HEK293T (cell line): Measurements from ENCODE around the gene FAM120B.
"Not testable (repeated sequence)": the region's sequence is repeated elsewhere in the genome, so short reads cannot be mapped to it uniquely, and the experiment has no call there.

Experiments
- CTCF ChIA-PET: fragments of 350-600 bp; formaldehyde crosslinking; extraction: SDS; loops from one replicate; lab custom pipeline; 2021; ENCODE audit warnings: antibody characterized with exemption, inconsistent platforms; lab: Yijun Ruan, JAX
- POLR2A ChIA-PET: fragments of 350-600 bp; formaldehyde crosslinking; extraction: SDS; loops from one replicate; lab custom pipeline; 2020; ENCODE audit warnings: antibody characterized with exemption, inconsistent platforms; lab: Yijun Ruan, JAX
- DNase-seq: peaks from one replicate; pipeline ENCODE4 v3.0.0; 2012; ENCODE audit warnings: mixed read lengths; ENCODE audit errors: extremely low spot score
- ARNT ChIP-seq: fragments of 450-650 bp; IDR thresholded peaks from 2 replicates; pipeline ENCODE4 v1.6.1; 2017; ENCODE audit warnings: mild to moderate bottlenecking
- BHLHE40 ChIP-seq: fragments of 450-650 bp; IDR thresholded peaks from 2 replicates; pipeline ENCODE4 v1.6.1; 2016; ENCODE audit warnings: mild to moderate bottlenecking, moderate library complexity, borderline replicate concordance
- CTBP1 ChIP-seq: fragments of 450-650 bp; IDR thresholded peaks from 2 replicates; pipeline ENCODE4 v1.6.1; 2016; ENCODE audit warnings: borderline replicate concordance
- ELF4 ChIP-seq: fragments of 450-650 bp; IDR thresholded peaks from 2 replicates; pipeline ENCODE4 v1.6.1; 2017; ENCODE audit warnings: antibody characterized with exemption
- FOXA1 ChIP-seq: fragments of 450-650 bp; IDR thresholded peaks from 2 replicates; pipeline ENCODE4 v1.6.1; 2016; ENCODE audit warnings: mild to moderate bottlenecking
- FOXK2 ChIP-seq: fragments of 450-650 bp; IDR thresholded peaks from 2 replicates; pipeline ENCODE4 v1.6.1; 2016; ENCODE audit warnings: mild to moderate bottlenecking
- FOXM1 ChIP-seq: fragments of 450-650 bp; IDR thresholded peaks from 2 replicates; pipeline ENCODE4 v1.6.1; 2017; ENCODE audit warnings: mild to moderate bottlenecking, borderline replicate concordance
- HDGF ChIP-seq: fragments of 450-650 bp; IDR thresholded peaks from 2 replicates; pipeline ENCODE4 v1.6.1; 2017; ENCODE audit warnings: antibody characterized with exemption, borderline replicate concordance
- L3MBTL2 ChIP-seq: fragments of 450-650 bp; conservative IDR thresholded peaks from 2 replicates; pipeline ENCODE4 v1.6.1; 2016; ENCODE audit warnings: mild to moderate bottlenecking
- LEF1 ChIP-seq: fragments of 450-650 bp; IDR thresholded peaks from 2 replicates; pipeline ENCODE4 v1.6.1; 2017; ENCODE audit warnings: mild to moderate bottlenecking, borderline replicate concordance
- NFRKB ChIP-seq: fragments of 450-650 bp; IDR thresholded peaks from 2 replicates; pipeline ENCODE4 v1.6.1; 2016; ENCODE audit warnings: mild to moderate bottlenecking, moderate library complexity
- SP1 ChIP-seq: fragments of 450-650 bp; IDR thresholded peaks from 2 replicates; pipeline ENCODE4 v1.6.1; 2017
- SUZ12 ChIP-seq: fragments of 450-650 bp; IDR thresholded peaks from 2 replicates; pipeline ENCODE4 v1.6.1; 2016; ENCODE audit warnings: mild to moderate bottlenecking
- TARDBP ChIP-seq: fragments of 450-650 bp; IDR thresholded peaks from 2 replicates; pipeline ENCODE4 v1.6.1; 2016
- ZNF384 ChIP-seq: fragments of 450-650 bp; IDR thresholded peaks from 2 replicates; pipeline ENCODE4 v1.6.1; 2016
- TF ChIP-seq, protein P1 (sequence below): fragments of 450-650 bp; IDR thresholded peaks from 2 replicates; pipeline ENCODE4 v1.6.1; 2016

FAM120B gene

DNA sequence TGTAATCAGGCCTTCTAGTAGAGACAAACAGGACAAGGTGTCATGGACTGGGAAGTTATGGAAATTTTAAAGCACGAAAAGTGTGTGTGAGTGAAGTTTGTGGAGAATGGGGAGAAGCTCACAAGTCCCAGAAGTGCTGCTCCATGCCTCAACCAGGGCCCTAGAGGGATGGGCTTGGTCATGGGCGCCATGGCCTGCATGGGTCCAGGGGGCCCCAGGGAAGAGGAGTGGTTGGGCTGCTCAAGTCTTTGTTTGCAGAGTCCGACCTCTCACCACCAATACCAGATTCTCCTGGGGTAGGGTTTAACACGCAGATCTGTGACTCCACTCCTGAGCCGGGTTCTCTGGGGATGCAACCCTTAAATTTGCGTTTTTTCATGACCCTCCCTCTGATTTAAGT lies 88.4 kb downstream of the FAM120B start:
- ChIA-PET CTCF (no interaction called here), POLR2A (no interaction called here)
- TF ChIP-seq LEF1 (no peak), ELF4 (no peak), ARNT (no peak), FOXM1 (no peak), FOXA1 (no peak), HDGF (no peak), FOXK2 (no peak)

DNA sequence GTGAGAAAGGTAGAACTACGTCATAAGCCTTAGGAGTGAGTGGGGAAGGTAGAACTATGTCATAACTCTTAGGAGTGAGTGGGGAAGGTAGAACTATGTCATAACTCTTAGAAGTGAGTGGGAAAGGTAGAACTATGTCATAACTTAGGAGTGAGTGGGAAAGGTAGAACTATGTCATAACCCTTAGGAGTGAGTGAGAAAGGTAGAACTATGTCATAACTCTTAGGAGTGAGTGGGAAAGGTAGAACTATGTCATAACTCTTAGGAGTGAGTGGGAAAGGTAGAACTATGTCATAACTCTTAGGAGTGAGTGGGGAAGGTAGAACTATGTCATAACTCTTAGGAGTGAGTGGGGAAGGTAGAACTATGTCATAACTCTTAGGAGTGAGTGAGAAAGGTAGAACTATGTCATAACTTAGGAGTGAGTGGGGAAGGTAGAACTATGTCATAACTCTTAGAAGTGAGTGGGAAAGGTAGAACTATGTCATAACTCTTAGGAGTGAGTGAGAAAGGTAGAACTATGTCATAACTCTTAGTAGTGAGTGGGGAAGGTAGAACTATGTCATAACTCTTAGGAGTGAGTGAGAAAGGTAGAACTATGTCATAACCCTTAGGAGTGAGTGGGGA lies 92.3 kb downstream of the FAM120B start:
- CTCF ChIA-PET, POLR2A ChIA-PET, DNase-seq: not testable (repeated sequence)

More for the DNA sequence above, 88.4 kb downstream of the FAM120B start:
- no peak for DNase-seq

DNA sequence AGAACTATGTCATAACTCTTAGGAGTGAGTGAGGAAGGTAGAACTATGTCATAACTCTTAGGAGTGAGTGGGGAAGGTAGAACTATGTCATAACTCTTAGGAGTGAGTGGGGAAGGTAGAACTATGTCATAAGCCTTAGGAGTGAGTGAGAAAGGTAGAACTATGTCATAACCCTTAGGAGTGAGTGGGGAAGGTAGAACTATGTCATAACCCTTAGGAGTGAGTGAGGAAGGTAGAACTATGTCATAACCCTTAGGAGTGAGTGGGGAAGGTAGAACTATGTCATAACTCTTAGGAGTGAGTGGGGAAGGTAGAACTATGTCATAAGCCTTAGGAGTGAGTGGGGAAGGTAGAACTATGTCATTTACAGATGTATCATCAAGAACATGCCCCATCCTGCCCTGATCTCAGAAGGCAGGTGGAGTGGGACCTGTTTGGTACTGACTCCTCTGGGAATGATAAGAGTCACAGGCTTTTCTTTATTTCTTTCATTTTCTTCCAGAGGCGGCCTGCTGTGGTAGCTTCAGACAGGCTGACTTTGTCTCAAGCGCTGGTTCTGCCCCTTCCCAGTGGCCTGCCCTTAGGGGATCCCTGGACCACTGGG lies 93.5 kb downstream of the FAM120B start:
- CTCF ChIA-PET, POLR2A ChIA-PET, DNase-seq: not testable (repeated sequence)

DNA sequence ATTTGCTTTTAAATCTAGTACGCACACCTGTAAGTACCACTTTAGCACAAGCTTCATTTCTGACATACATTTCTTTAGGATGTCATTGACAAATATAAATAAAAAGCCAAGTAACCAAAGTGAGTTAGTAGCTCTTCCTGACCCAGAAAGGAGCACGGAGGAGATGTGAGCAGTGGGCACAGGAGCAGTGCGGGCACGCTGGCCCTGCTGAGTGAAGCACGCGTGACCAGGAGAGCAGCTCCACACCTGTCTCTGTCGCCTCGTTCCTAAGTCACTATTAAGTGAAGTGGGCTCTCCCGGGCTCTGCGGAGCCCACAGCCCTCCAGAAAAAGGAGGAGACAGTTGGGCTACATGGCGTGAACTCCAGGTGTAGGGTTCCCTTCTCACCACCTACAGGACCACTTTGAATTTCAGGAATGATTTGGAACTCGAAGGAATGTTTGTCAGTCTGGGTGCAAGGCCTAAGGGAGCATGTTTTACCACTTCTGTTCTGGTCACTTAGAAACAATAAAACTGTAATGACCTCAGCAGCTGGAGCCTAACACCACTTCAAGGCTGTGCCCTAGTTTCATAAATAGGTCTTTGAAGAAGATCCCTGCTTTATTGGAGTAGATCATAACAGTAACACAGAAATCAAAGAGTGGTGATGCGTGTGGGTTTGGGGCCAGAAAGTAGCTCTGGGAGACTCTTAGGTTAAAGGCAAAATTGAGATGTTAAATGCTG lies 95.9 kb downstream of the FAM120B start:
- DNase-seq = no peak
- POLR2A ChIA-PET = no interaction called here
- no peak for TF ChIP-seq LEF1
- no peak for TF ChIP-seq SP1
- TF ChIP-seq CTBP1 = no peak
- TF ChIP-seq ELF4 = no peak
- TF ChIP-seq HDGF = no peak
- no peak for TF ChIP-seq ARNT
- no peak for TF ChIP-seq NFRKB
- no peak for TF ChIP-seq FOXM1
- TF ChIP-seq, protein P1, sequence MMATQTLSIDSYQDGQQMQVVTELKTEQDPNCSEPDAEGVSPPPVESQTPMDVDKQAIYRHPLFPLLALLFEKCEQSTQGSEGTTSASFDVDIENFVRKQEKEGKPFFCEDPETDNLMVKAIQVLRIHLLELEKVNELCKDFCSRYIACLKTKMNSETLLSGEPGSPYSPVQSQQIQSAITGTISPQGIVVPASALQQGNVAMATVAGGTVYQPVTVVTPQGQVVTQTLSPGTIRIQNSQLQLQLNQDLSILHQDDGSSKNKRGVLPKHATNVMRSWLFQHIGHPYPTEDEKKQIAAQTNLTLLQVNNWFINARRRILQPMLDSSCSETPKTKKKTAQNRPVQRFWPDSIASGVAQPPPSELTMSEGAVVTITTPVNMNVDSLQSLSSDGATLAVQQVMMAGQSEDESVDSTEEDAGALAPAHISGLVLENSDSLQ = no peak
- TF ChIP-seq ZNF384 = no peak
- TF ChIP-seq BHLHE40 = no peak
- no peak for TF ChIP-seq L3MBTL2
- no peak for TF ChIP-seq FOXA1
- TF ChIP-seq FOXK2 = no peak
- no peak for TF ChIP-seq SUZ12
- no peak for TF ChIP-seq TARDBP
- CTCF ChIA-PET = no interaction called here

DNA sequence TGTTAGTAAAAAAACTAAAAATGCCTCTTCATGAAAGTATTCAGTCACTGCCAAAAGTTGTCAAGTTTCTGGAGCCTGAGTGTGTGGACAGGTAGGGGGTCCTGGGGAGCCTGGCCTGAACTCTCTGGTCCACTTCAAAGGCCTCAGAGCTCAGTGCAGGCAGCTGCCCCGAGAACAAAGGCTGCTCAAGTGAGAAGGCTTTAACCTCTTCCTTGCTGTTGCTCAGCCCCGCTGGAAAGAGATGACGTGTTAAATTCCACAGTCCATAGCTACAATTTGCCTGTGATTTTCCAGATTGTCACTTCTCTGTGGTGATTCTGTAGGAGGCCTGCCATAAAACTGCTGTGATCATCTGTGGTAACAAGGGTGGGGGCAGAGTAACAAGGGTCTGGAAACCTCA lies 96.9 kb downstream of the FAM120B start:
- POLR2A ChIA-PET = no interaction called here
- CTCF ChIA-PET = no interaction called here
- TF ChIP-seq ZNF384 (no peak), FOXK2 (no peak), FOXA1 (no peak), ELF4 (no peak), TARDBP (no peak), CTBP1 (no peak), LEF1 (no peak), SP1 (no peak), HDGF (no peak), ARNT (no peak), FOXM1 (no peak), L3MBTL2 (no peak), NFRKB (no peak)
- no peak for DNase-seq

DNA sequence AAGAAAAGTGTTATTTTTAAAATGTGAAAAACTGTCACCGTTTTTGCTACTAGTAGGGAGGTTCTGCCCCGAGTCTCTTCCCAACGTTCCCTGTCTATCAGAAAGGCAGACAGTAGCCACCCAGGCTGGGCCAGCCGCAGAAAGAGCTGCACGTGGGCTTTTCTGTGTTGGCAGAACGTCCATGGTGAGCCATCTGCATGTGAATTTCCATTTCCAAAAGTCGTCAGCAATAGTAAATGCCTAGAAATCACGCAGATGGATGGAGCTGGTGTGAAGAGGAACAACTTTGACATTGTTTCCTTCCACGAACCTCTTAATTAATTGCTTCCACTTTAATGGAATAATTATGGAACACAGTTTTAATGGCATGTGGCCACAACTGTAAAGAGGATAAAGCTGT lies 97.5 kb downstream of the FAM120B start:
- POLR2A ChIA-PET = no interaction called here
- no peak for TF ChIP-seq CTBP1
- no peak for TF ChIP-seq FOXA1
- no peak for TF ChIP-seq SUZ12
- TF ChIP-seq HDGF = no peak
- TF ChIP-seq ZNF384 = no peak
- TF ChIP-seq FOXM1 = no peak
- no peak for TF ChIP-seq L3MBTL2
- no peak for TF ChIP-seq TARDBP
- no peak for TF ChIP-seq LEF1
- TF ChIP-seq FOXK2 = no peak
- TF ChIP-seq, protein P1 = no peak
- no peak for TF ChIP-seq NFRKB
- TF ChIP-seq ELF4 = no peak
- no peak for DNase-seq
- CTCF ChIA-PET = no interaction called here

DNA sequence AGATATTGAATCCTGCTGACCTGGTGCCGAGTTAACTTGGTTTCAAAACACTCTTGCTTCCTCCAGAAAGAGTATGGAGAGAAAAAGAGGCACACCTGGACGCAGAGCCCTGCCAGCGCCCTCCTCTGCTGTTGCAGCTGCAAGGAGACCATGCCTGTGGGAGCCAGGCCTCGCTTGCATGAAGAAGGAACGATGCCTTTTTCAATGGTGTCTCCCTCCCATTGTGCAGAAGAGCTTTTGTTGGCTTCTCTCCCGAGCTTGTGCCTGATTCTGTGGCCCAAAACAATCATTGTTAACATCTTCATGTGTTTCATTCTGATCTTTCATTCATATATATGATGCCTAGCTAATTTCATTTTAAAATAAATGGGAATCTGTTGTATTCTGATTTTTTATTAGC lies 98.1 kb downstream of the FAM120B start:
- DNase-seq = no peak
- ChIA-PET POLR2A (no interaction called here), CTCF (no interaction called here)
- TF ChIP-seq ELF4 = no peak
- no peak for TF ChIP-seq BHLHE40
- no peak for TF ChIP-seq SUZ12
- TF ChIP-seq SP1 = no peak
- no peak for TF ChIP-seq FOXM1
- no peak for TF ChIP-seq FOXK2
- TF ChIP-seq CTBP1 = no peak
- TF ChIP-seq HDGF = no peak
- no peak for TF ChIP-seq TARDBP
- TF ChIP-seq ARNT = no peak
- no peak for TF ChIP-seq LEF1
- no peak for TF ChIP-seq NFRKB
- TF ChIP-seq ZNF384 = no peak
- TF ChIP-seq, protein P1 = no peak
- TF ChIP-seq FOXA1 = no peak
- TF ChIP-seq L3MBTL2 = no peak
